Hematopoietic multipotent progenitor cell treated with erythropoietin and hydrocortisone succinate and interleukin-3 and kit ligand, for 4 days (in vitro differentiated cells): ENCODE measurements around the gene LYAR.

ENCODE experiments used
- DNase-seq: peaks from one replicate; pipeline ENCODE4 v3.0.0-alpha.2; 2015

Gene LYAR

GRCh38 chr4:4289941-4290850, at the start of gene LYAR, which contains the start of gene ZBTB49:
LYAR (minus strand) TSS chr4:4290154; CDS start chr4:4283742, 6,412 bp downstream.
ZBTB49 (plus strand) TSS chr4:4290251; CDS start chr4:4299946, 9,695 bp downstream.
- DNase-seq = peak; percentile 95

GRCh38 chr4:4339504-4340085, 49.6 kb upstream of the LYAR start:
- DNase-seq = peak; percentile 82

- no peak for DNase-seq
These were observed 48.5 kb upstream of the LYAR start for GRCh38 chr4:4338210-4339001.

GRCh38 chr4:4334798-4335520, 45.0 kb upstream of the LYAR start:
- DNase-seq = peak; percentile 82

- DNase-seq = peak; percentile 93
These were observed 43.3 kb upstream of the LYAR start for GRCh38 chr4:4333265-4333706.

GRCh38 chr4:4332529-4332928, 42.6 kb upstream of the LYAR start:
- peak; percentile 43 for DNase-seq

- no peak for DNase-seq
These were observed 40.8 kb upstream of the LYAR start for GRCh38 chr4:4330794-4331193.

- DNase-seq = no peak
These were observed 39.5 kb upstream of the LYAR start for GRCh38 chr4:4329496-4329895.

GRCh38 chr4:4328840-4329239, 38.9 kb upstream of the LYAR start:
- no peak for DNase-seq

- DNase-seq = no peak
These were observed 38.3 kb upstream of the LYAR start for GRCh38 chr4:4328206-4328605.

- DNase-seq = peak; percentile 48
These were observed 37.7 kb upstream of the LYAR start for GRCh38 chr4:4327652-4328121.

- DNase-seq = no peak
These were observed 36.2 kb upstream of the LYAR start for GRCh38 chr4:4326166-4326565.

- DNase-seq = no peak
These were observed 35.4 kb upstream of the LYAR start for GRCh38 chr4:4325321-4325720.

GRCh38 chr4:4323705-4324534, 34.0 kb upstream of the LYAR start:
- peak; percentile 95 for DNase-seq

GRCh38 chr4:4321951-4322688, 32.2 kb upstream of the LYAR start:
- no peak for DNase-seq

- DNase-seq = no peak
These were observed 31.2 kb upstream of the LYAR start for GRCh38 chr4:4320951-4321714.

GRCh38 chr4:4320528-4320927, 30.6 kb upstream of the LYAR start:
- no peak for DNase-seq

- no peak for DNase-seq
These were observed 27.7 kb upstream of the LYAR start for GRCh38 chr4:4317496-4318232.

GRCh38 chr4:4316150-4316495, 26.2 kb upstream of the LYAR start:
- DNase-seq = no peak
